LNCaP clone FGC (cell line): ENCODE results near the gene OSTF1.

Source experiments
- DNase-seq: peaks from one replicate; pipeline ENCODE4 v3.0.0-alpha.2; 2011; ENCODE audit warnings: low read depth
- H3K4me3 ChIP-seq: 2 replicates; pipeline ENCODE4 v1.5.1; 2011; ENCODE audit warnings: mild to moderate bottlenecking, low read depth, low read length, control low read depth
- CTCF ChIP-seq: IDR thresholded peaks from 2 replicates; pipeline ENCODE4 v1.5.1; 2012; ENCODE audit warnings: mild to moderate bottlenecking; ENCODE audit not compliant: control insufficient read depth, insufficient read depth; ENCODE audit errors: extremely low read depth

Gene OSTF1

GRCh38 chr9:75067894-75068293 is 20.4 kb upstream of the OSTF1 start:
- no peak for DNase-seq
- no peak for TF ChIP-seq CTCF
- H3K4me3 ChIP-seq = no peak overlapping the region

GRCh38 chr9:75069171-75069570 is 19.1 kb upstream of the OSTF1 start:
- DNase-seq = no peak
- H3K4me3 ChIP-seq = no peak overlapping the region
- TF ChIP-seq CTCF = no peak

GRCh38 chr9:75071530-75072122 is 16.7 kb upstream of the OSTF1 start:
- TF ChIP-seq CTCF = no peak
- DNase-seq = no peak
- H3K4me3 ChIP-seq = no peak overlapping the region

- no peak for DNase-seq
- no peak for TF ChIP-seq CTCF
- no peak overlapping the region for H3K4me3 ChIP-seq
Measured at GRCh38 chr9:75072895-75073294, 15.4 kb upstream of the OSTF1 start.

- no peak overlapping the region for H3K4me3 ChIP-seq
- TF ChIP-seq CTCF = no peak
- no peak for DNase-seq
Measured at GRCh38 chr9:75081632-75082031, 6.7 kb upstream of the OSTF1 start.

GRCh38 chr9:75083188-75083970 is 4.9 kb upstream of the OSTF1 start:
- H3K4me3 ChIP-seq = no peak overlapping the region
- no peak for DNase-seq
- no peak for TF ChIP-seq CTCF
